GM12878 (cell line): Measurements from ENCODE around the gene COL4A1. TPM values are rescaled to one million over a fixed set of nuclear protein-coding genes. Genes with fewer than 3 reads are reported as not detected.

ENCODE experiments used
- ATAC-seq: fragments of 200-7000 bp; cut with Tn5 transposase; 3 replicates; pipeline ENCODE4 v1.9.1; 2020; ENCODE audit warnings: mild to moderate bottlenecking, moderate library complexity
- BruUV-seq: library from RNA; stranded (reverse); fragments of 400-500 nt; replicated peaks from 2 replicates; lab custom pipeline; 2021; lab: Mats Ljungman, UMichigan
- CTCF ChIA-PET: fragments of 300-600 bp; sonication (Branson Sonifier 250); formaldehyde crosslinking; extraction: SDS; loops from one replicate; lab custom pipeline; 2021; ENCODE audit warnings: inconsistent platforms; lab: Yijun Ruan, JAX
- POLR2A ChIA-PET: fragments of 350-600 bp; formaldehyde crosslinking; extraction: SDS; loops from one replicate; lab custom pipeline; 2021; ENCODE audit warnings: inconsistent platforms; lab: Charles Lee
- RAD21 ChIA-PET: fragments of 300-600 bp; sonication (Branson Sonifier 250); formaldehyde crosslinking; loops from one replicate; lab custom pipeline; 2023; ENCODE audit warnings: antibody characterized with exemption; ENCODE audit not compliant: unreplicated experiment; lab: Charles Lee
- SMC1A ChIA-PET: fragments of 300-600 bp; sonication (Branson Sonifier 250); formaldehyde crosslinking; loops from one replicate; lab custom pipeline; 2023; ENCODE audit not compliant: unreplicated experiment, uncharacterized antibody; lab: Charles Lee
- DNase-seq: peaks from one replicate; pipeline ENCODE4 v3.0.0-alpha.2; 2011; ENCODE audit warnings: low read depth, low spot score
- FAIRE-seq: peaks from 3 replicates; lab custom pipeline; 2011; peaks lifted over from hg19 to GRCh38; lab: Jason Lieb, UNC
- H2AFZ ChIP-seq: 2 replicates; pipeline ENCODE4 v1.6.0; 2011; ENCODE audit warnings: low read depth, low read length, control low read depth; ENCODE audit not compliant: control insufficient read depth
- H3K27ac ChIP-seq: 2 replicates; pipeline ENCODE4 v1.5.1; 2011; ENCODE audit warnings: control low read depth; ENCODE audit not compliant: control insufficient read depth, insufficient read depth
- H3K27me3 ChIP-seq, 2 experiments: replicated peaks in 1 of 2; 2 replicates each; pipeline versions ENCODE4 v1.6.0 to v1.6.1; 2011; ENCODE audit warnings: low read length in 1 of 2; ENCODE audit not compliant: control insufficient read depth in 2 of 2, insufficient read depth in 2 of 2
- H3K36me3 ChIP-seq, 2 experiments: 2 replicates each; pipeline ENCODE4 v1.5.1; 2011; ENCODE audit warnings: low read length in 1 of 2; ENCODE audit not compliant: control insufficient read depth in 2 of 2, insufficient read depth in 2 of 2
- H3K4me1 ChIP-seq: 2 replicates; pipeline ENCODE4 v1.6.1; 2011; ENCODE audit warnings: mild to moderate bottlenecking, low read length, moderate library complexity, mixed read lengths; ENCODE audit not compliant: control insufficient read depth, insufficient read depth
- H3K4me2 ChIP-seq: 2 replicates; pipeline ENCODE4 v1.6.0; 2011; ENCODE audit warnings: control low read depth; ENCODE audit not compliant: control insufficient read depth, insufficient read depth
- H3K4me3 ChIP-seq: fragments of 200-600 bp; sonication (generic); 2 replicates; pipeline ENCODE4 v1.5.1; 2016
- H3K79me2 ChIP-seq: 2 replicates; pipeline ENCODE4 v1.6.0; 2011; ENCODE audit warnings: low read length; ENCODE audit not compliant: control insufficient read depth, insufficient read depth
- H3K9ac ChIP-seq: 2 replicates; pipeline ENCODE4 v1.8.0; 2011; ENCODE audit warnings: low read length, control low read depth, mixed read lengths; ENCODE audit not compliant: control insufficient read depth, insufficient read depth
- H3K9me3 ChIP-seq: replicated peaks from 3 replicates; pipeline ENCODE4 v1.5.1; 2011; ENCODE audit warnings: mild to moderate bottlenecking, low read length; ENCODE audit not compliant: control insufficient read depth, insufficient read depth
- H4K20me1 ChIP-seq: 2 replicates; pipeline ENCODE4 v1.6.0; 2011; ENCODE audit not compliant: control insufficient read depth, insufficient read depth
- DPF2 ChIP-seq: fragments of 450-650 bp; IDR thresholded peaks from 2 replicates; pipeline ENCODE4 v1.6.1; 2017; ENCODE audit warnings: mild to moderate bottlenecking
- HDGF ChIP-seq: fragments of 450-650 bp; IDR thresholded peaks from 2 replicates; pipeline ENCODE4 v1.6.1; 2016; ENCODE audit warnings: antibody characterized with exemption
- MTA2 ChIP-seq: fragments of 450-650 bp; IDR thresholded peaks from 2 replicates; pipeline ENCODE4 v1.6.1; 2016; ENCODE audit warnings: low read depth, mild to moderate bottlenecking, moderate library complexity
- RAD51 ChIP-seq: fragments of 450-650 bp; IDR thresholded peaks from 2 replicates; pipeline ENCODE4 v1.6.1; 2016; ENCODE audit warnings: moderate library complexity, mild to moderate bottlenecking, inconsistent platforms
- SIN3A ChIP-seq: IDR thresholded peaks from 2 replicates; pipeline ENCODE4 v1.6.1; 2012; ENCODE audit warnings: low read depth, low read length, improper control_type of control experiment
- ZNF687 ChIP-seq: fragments of 450-650 bp; IDR thresholded peaks from 2 replicates; pipeline ENCODE4 v1.6.1; 2017; ENCODE audit warnings: mild to moderate bottlenecking, moderate library complexity
- WGBS: methylation state at CpG from one replicate; pipeline ENCODE4 v1.1.6; 2016; ENCODE audit warnings: low lambda C conversion rate; ENCODE audit not compliant: insufficient replicate concordance, insufficient coverage; ENCODE audit errors: missing lambda C conversion rate; 5-methylcytosine and 5-hydroxymethylcytosine counted together
- in situ Hi-C: fragments of 300-500 bp; cut with MboI; formaldehyde crosslinking; loops from 9 replicates; pipeline ENCODE4 v1.14.3; 2018; ENCODE audit warnings: mixed read lengths
- intact Hi-C: fragments of 100-400 bp; cut with micrococcal nuclease; formaldehyde crosslinking; loops from one replicate; pipeline ENCODE4 v1.14.2; 2022; ENCODE audit not compliant: unreplicated experiment
- polyA plus RNA-seq, 11 experiments: library from polyadenylated mRNA; depleted of rRNA in 4 of 11; unstranded in 6 of 11; stranded (reverse) in 5 of 11; fragments of >200 nt; fragmentation: Nextera tagmentation in 4 of 11; fragmentation: Illumina TruSeq in 1 of 11; extraction: Ambion mirVana in 4 of 11; extraction: Trizol in 1 of 11; gene quantifications; 1 replicate in 1 of 11; 2 replicates in 10 of 11; pipeline versions ENCODE4 v1.2.1 to v1.2.3, GENCODE V29; 2011 to 2016; ENCODE audit warnings: inconsistent platforms in 2 of 11, missing spikeins in 2 of 11, low read depth in 1 of 11
- total RNA-seq, 4 experiments: library from RNA; depleted of rRNA in 3 of 4; stranded (reverse); fragments of >200 nt in 3 of 4; fragmentation: Illumina TruSeq in 1 of 4; extraction: Trizol in 1 of 4; gene quantifications; 2 replicates each; pipeline versions ENCODE4 v1.2.1 to v1.2.3, GENCODE V29; 2013 to 2021
- TF ChIP-seq, protein P1 (sequence below): fragments of 450-650 bp; IDR thresholded peaks from 2 replicates; pipeline ENCODE4 v1.6.1; 2017; ENCODE audit warnings: low read depth, mild to moderate bottlenecking, moderate library complexity
- TF ChIP-seq, protein P2 (sequence below): fragments of 450-650 bp; IDR thresholded peaks from 2 replicates; pipeline ENCODE4 v1.6.1; 2017; ENCODE audit warnings: mild to moderate bottlenecking, moderate library complexity

COL4A1 gene
- total and polyA plus RNA-seq, 10 of the 15 experiments (the other 5 are each of a cell fraction or from before 2014, with no cell fraction given) = 0.07 to 0.31 (median 0.13) TPM; not detected in 6

GRCh38 chr13:110354715-110355473 is 47.9 kb upstream of the COL4A1 start:
- WGBS = 27% methylated on average over 5 of the region's 5 CpGs
- H3K9ac ChIP-seq = no peak overlapping the region
- no peak overlapping the region for H3K4me2 ChIP-seq
- ChIA-PET CTCF (interaction anchor here (1.2 to 1.8 kb wide), 5 partner anchors 11 to 90 kb away, joined by 3 to 11 read pairs (median 3); no protein-coding TSS in a partner anchor), RAD21 (interaction anchor here (1.0 to 2.8 kb wide), 4 partner anchors 15 to 89 kb away, joined by 3 to 11 read pairs (median 4); no protein-coding TSS in a partner anchor), POLR2A (interaction anchor here (0.7 to 1.0 kb wide), 2 partner anchors 9 to 17 kb away, joined by 3 read pairs; no protein-coding TSS in a partner anchor), SMC1A (interaction anchor here (0.6 to 1.7 kb wide), 8 partner anchors 9 to 157 kb away, joined by 3 to 10 read pairs (median 4); no protein-coding TSS in a partner anchor)
- H3K27ac ChIP-seq = no peak overlapping the region
- no peak overlapping the region for H3K4me3 ChIP-seq
- H3K79me2 ChIP-seq = no peaks in the 10 kb centered on the region
- no peaks in the 10 kb centered on the region for H4K20me1 ChIP-seq
- no peaks in the 10 kb centered on the region for H3K9me3 ChIP-seq
- intact Hi-C loops = loop anchor here (1.0 kb wide), 1 partner anchor 57 kb away; no protein-coding TSS in a partner anchor
- no peak for DNase-seq
- peak; percentile 75 for ATAC-seq
- FAIRE-seq = no peak
- no peaks in the 10 kb centered on the region for H3K27me3 ChIP-seq
- no peak overlapping the region for H2AFZ ChIP-seq
- in situ Hi-C loops = no loop called here
- no peaks in the 10 kb centered on the region; the same call in 1 of the 2 replicates for H3K4me1 ChIP-seq
- no TSS peak for BruUV-seq
- H3K36me3 ChIP-seq = no peaks in the 10 kb centered on the region
- TF ChIP-seq DPF2 = 0 out of 2 replicates have a peak, but pooled peaks have one; percentile 34
- TF ChIP-seq, protein P1, sequence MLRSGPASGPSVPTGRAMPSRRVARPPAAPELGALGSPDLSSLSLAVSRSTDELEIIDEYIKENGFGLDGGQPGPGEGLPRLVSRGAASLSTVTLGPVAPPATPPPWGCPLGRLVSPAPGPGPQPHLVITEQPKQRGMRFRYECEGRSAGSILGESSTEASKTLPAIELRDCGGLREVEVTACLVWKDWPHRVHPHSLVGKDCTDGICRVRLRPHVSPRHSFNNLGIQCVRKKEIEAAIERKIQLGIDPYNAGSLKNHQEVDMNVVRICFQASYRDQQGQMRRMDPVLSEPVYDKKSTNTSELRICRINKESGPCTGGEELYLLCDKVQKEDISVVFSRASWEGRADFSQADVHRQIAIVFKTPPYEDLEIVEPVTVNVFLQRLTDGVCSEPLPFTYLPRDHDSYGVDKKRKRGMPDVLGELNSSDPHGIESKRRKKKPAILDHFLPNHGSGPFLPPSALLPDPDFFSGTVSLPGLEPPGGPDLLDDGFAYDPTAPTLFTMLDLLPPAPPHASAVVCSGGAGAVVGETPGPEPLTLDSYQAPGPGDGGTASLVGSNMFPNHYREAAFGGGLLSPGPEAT = 0 out of 2 replicates have a peak, but pooled peaks have one; percentile 34
- TF ChIP-seq ZNF687 = peak; percentile 48; the same call in 1 of the 2 replicates
- peak; percentile 16; the same call in 1 of the 2 replicates for TF ChIP-seq MTA2
- TF ChIP-seq RAD51 = no peak
- TF ChIP-seq, protein P2, sequence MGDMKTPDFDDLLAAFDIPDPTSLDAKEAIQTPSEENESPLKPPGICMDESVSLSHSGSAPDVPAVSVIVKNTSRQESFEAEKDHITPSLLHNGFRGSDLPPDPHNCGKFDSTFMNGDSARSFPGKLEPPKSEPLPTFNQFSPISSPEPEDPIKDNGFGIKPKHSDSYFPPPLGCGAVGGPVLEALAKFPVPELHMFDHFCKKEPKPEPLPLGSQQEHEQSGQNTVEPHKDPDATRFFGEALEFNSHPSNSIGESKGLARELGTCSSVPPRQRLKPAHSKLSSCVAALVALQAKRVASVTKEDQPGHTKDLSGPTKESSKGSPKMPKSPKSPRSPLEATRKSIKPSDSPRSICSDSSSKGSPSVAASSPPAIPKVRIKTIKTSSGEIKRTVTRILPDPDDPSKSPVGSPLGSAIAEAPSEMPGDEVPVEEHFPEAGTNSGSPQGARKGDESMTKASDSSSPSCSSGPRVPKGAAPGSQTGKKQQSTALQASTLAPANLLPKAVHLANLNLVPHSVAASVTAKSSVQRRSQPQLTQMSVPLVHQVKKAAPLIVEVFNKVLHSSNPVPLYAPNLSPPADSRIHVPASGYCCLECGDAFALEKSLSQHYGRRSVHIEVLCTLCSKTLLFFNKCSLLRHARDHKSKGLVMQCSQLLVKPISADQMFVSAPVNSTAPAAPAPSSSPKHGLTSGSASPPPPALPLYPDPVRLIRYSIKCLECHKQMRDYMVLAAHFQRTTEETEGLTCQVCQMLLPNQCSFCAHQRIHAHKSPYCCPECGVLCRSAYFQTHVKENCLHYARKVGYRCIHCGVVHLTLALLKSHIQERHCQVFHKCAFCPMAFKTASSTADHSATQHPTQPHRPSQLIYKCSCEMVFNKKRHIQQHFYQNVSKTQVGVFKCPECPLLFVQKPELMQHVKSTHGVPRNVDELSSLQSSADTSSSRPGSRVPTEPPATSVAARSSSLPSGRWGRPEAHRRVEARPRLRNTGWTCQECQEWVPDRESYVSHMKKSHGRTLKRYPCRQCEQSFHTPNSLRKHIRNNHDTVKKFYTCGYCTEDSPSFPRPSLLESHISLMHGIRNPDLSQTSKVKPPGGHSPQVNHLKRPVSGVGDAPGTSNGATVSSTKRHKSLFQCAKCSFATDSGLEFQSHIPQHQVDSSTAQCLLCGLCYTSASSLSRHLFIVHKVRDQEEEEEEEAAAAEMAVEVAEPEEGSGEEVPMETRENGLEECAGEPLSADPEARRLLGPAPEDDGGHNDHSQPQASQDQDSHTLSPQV = no peak
- no peak for TF ChIP-seq HDGF
- TF ChIP-seq SIN3A = no peak
